Activated CD8-positive, alpha-beta T cell treated with anti-CD3 and anti-CD28 coated beads for 36 hours (primary cell): Measurements from ENCODE around the gene TRAPPC5. TPM values are rescaled to one million over a fixed set of nuclear protein-coding genes. Genes with fewer than 3 reads are reported as not detected.

Experiments
- ATAC-seq: fragments of 200-7000 bp; cut with Tn5 transposase; one replicate; pipeline ENCODE4 v1.10.0; 2021; ENCODE audit warnings: mild to moderate bottlenecking, moderate library complexity
- CTCF ChIA-PET: fragments of 350-600 bp; sonication (Branson Sonifier 250); formaldehyde crosslinking; loops from one replicate; lab custom pipeline; 2021; ENCODE audit warnings: antibody characterized with exemption; lab: Charles Lee
- POLR2A ChIA-PET: fragments of 350-600 bp; sonication (Branson Sonifier 250); formaldehyde crosslinking; loops from one replicate; lab custom pipeline; 2021; ENCODE audit warnings: antibody characterized with exemption; lab: Charles Lee
- DNase-seq: peaks from one replicate; pipeline ENCODE4 v3.0.0-alpha.2; 2020
- H3K27ac Mint-ChIP-seq: one replicate; pipeline ENCODE4 v1.8.0; 2021; ENCODE audit warnings: mild to moderate bottlenecking, mixed read lengths
- H3K27me3 Mint-ChIP-seq: one replicate; pipeline ENCODE4 v1.8.0; 2021; ENCODE audit warnings: mixed read lengths
- H3K36me3 Mint-ChIP-seq: one replicate; pipeline ENCODE4 v1.8.0; 2021; ENCODE audit warnings: low read depth, mixed read lengths
- H3K4me1 Mint-ChIP-seq: one replicate; pipeline ENCODE4 v1.8.0; 2021; ENCODE audit warnings: low read depth, mixed read lengths
- H3K4me3 Mint-ChIP-seq: one replicate; pipeline ENCODE4 v1.8.0; 2021; ENCODE audit warnings: mild to moderate bottlenecking, moderate library complexity, mixed read lengths
- H3K9me3 Mint-ChIP-seq: one replicate; pipeline ENCODE4 v1.8.0; 2021; ENCODE audit warnings: mixed read lengths
- intact Hi-C: fragments of 100-400 bp; cut with micrococcal nuclease; formaldehyde crosslinking; loops from one replicate; pipeline ENCODE4 v1.10.0; 2022
- total RNA-seq, 2 experiments: library from RNA; stranded (reverse); gene quantifications; one replicate each; pipeline ENCODE4 v1.2.3, GENCODE V29; 2021
- TF ChIP-seq, protein P1 (sequence below): fragments of 200-600 bp; IDR thresholded peaks from one replicate; pipeline ENCODE4 v1.8.0; 2022; ENCODE audit warnings: antibody characterized with exemption, mild to moderate bottlenecking

TRAPPC5 gene
- total RNA-seq, 2 experiments from 2014 or later: 85.0 to 85.9 TPM

DNA sequence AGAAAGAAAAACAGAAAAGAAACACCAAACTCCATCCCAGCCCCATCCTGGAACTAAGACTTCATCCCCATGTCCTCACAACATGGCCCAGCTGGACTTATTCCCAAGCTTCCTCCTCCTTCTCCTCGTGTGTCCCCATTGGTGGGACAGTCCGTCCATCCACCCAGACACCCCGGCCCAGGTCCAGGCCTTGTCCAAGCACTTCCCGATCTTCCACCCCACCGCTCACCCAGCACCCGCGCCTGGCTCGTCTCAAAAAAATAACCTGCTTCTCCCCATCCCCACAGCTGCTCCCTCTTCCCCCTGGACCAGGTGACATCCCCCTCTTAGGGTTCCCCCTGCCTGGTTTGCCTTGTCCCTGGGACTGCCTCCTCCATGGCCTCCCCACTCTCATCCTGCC lies 22.7 kb downstream of the TRAPPC5 start:
- CTCF ChIA-PET: interaction anchor here (1.5 kb wide), 1 partner anchor 22 kb away, joined by 6 read pairs; the partner anchor contains the start of gene TRAPPC5
- ATAC-seq (no peak), DNase-seq (no peak)
- peaks cover 53% of the 10 kb centered on the region for H3K4me1 Mint-ChIP-seq
- H3K27me3 Mint-ChIP-seq: peaks cover 2% of the 10 kb centered on the region
- H3K27ac Mint-ChIP-seq: no peak overlapping the region
- intact Hi-C loops: loop anchor here (10.0 kb wide), 1 partner anchor 71 kb away; no protein-coding TSS in a partner anchor
- no peaks in the 10 kb centered on the region for H3K9me3 Mint-ChIP-seq
- TF ChIP-seq, protein P1, sequence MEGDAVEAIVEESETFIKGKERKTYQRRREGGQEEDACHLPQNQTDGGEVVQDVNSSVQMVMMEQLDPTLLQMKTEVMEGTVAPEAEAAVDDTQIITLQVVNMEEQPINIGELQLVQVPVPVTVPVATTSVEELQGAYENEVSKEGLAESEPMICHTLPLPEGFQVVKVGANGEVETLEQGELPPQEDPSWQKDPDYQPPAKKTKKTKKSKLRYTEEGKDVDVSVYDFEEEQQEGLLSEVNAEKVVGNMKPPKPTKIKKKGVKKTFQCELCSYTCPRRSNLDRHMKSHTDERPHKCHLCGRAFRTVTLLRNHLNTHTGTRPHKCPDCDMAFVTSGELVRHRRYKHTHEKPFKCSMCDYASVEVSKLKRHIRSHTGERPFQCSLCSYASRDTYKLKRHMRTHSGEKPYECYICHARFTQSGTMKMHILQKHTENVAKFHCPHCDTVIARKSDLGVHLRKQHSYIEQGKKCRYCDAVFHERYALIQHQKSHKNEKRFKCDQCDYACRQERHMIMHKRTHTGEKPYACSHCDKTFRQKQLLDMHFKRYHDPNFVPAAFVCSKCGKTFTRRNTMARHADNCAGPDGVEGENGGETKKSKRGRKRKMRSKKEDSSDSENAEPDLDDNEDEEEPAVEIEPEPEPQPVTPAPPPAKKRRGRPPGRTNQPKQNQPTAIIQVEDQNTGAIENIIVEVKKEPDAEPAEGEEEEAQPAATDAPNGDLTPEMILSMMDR: no peak
- POLR2A ChIA-PET: no interaction called here
- H3K36me3 Mint-ChIP-seq: peaks cover 1% of the 10 kb centered on the region
- H3K4me3 Mint-ChIP-seq: no peak overlapping the region

DNA sequence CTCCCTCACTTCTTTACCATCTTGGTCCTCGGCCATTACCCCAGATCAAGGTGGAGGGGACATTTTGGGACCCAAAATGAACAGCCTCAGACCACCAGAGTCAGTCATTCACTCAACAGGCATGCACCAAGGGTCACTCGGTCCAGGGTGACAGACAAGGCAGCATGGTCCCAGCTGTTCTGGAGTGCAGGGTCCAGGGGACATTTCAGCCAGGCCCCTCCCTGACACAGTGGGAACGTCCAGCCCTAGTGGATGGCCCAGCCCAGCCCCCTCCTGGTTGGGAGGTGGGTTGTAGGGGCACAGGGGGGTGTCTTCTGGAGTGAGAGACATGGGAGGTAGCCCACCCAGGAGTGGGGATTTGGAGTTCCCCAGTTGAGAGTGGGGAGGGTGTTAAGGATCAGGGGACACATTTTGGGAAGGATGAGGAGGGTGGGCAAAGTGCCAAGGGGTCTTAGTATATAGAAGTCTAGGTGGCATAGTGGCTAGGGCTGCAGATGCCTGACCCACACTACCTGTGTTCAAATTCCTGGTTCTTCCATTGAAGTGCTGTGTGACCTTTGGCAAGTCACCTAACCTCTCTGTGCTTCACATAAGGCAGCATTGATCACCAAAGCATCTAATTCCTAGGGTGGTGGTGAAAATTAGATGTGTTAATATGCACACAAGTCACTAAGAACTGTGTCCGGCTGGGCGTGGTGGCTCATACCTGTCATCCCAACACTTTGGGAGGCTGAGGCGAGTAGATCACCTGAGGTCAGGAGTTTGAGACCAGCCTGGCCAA lies 23.8 kb downstream of the TRAPPC5 start:
- H3K4me3 Mint-ChIP-seq: no peak overlapping the region
- no peak overlapping the region for H3K27ac Mint-ChIP-seq
- intact Hi-C loops: loop anchor here (10.0 kb wide), 1 partner anchor 70 kb away; no protein-coding TSS in a partner anchor
- peaks cover 47% of the 10 kb centered on the region for H3K4me1 Mint-ChIP-seq
- no peaks in the 10 kb centered on the region for H3K9me3 Mint-ChIP-seq
- TF ChIP-seq, protein P1: no peak
- CTCF ChIA-PET: no interaction called here
- no peaks in the 10 kb centered on the region for H3K27me3 Mint-ChIP-seq
- no peak for DNase-seq
- peaks cover 1% of the 10 kb centered on the region for H3K36me3 Mint-ChIP-seq
- POLR2A ChIA-PET: interaction anchor here (1.3 kb wide), 1 partner anchor 63 kb away, joined by 3 read pairs; no protein-coding TSS in a partner anchor
- ATAC-seq: no peak

DNA sequence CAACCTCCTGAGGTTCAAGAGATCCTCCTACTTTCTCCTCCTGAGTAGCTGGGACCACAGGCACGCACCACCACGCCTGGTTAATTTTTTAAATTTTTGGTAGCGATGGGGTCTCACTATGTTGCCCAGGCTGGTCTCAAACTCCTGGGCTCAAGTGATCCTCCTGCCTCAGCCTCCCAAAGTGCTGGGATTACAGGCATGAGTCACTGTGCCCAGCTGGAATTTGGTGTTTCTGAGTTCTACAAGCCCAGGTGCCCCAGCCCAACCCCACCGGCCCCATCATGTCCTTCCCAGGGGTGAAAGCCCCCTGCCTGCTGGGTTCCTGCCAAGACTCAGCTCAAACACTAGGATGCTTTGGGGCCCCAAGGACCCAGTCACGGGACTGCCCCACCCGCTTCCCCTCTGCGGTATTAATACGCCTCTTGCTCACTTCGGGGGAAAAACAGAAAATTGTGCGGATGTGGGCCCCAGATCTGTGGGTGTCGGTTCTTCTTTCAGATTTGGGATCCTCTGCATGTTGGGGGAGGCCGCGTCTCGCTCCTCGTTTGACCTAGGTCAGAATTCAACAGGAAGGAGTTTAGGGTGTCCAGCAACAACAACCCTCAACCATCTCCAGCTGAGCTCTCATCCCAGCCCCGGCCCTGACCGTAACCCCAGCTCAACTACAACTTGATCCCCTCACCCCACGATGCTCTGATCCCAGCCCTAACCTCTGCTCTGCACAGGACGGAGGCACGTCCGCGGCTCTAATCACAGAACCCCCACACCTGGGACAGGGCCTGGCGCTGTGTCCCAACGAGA lies 25.0 kb downstream of the TRAPPC5 start:
- peak overlapping the region; percentile 87 for H3K27ac Mint-ChIP-seq
- ATAC-seq (peak; percentile 93), DNase-seq (peak; percentile 94)
- H3K36me3 Mint-ChIP-seq: peaks cover 1% of the 10 kb centered on the region
- CTCF ChIA-PET: interaction anchor here (1.8 to 2.3 kb wide), 2 partner anchors 25 to 42 kb away, joined by 3 to 15 read pairs; partner anchors contain the start of gene TRAPPC5
- H3K4me1 Mint-ChIP-seq: peaks cover 39% of the 10 kb centered on the region
- peak overlapping the region; percentile 57 for H3K4me3 Mint-ChIP-seq
- no peaks in the 10 kb centered on the region for H3K9me3 Mint-ChIP-seq
- POLR2A ChIA-PET: interaction anchor here (1.3 kb wide), 1 partner anchor 62 kb away, joined by 3 read pairs; no protein-coding TSS in a partner anchor
- TF ChIP-seq, protein P1: no peak
- H3K27me3 Mint-ChIP-seq: no peaks in the 10 kb centered on the region
- intact Hi-C loops: loop anchor here (10.0 kb wide), 1 partner anchor 69 kb away; no protein-coding TSS in a partner anchor

DNA sequence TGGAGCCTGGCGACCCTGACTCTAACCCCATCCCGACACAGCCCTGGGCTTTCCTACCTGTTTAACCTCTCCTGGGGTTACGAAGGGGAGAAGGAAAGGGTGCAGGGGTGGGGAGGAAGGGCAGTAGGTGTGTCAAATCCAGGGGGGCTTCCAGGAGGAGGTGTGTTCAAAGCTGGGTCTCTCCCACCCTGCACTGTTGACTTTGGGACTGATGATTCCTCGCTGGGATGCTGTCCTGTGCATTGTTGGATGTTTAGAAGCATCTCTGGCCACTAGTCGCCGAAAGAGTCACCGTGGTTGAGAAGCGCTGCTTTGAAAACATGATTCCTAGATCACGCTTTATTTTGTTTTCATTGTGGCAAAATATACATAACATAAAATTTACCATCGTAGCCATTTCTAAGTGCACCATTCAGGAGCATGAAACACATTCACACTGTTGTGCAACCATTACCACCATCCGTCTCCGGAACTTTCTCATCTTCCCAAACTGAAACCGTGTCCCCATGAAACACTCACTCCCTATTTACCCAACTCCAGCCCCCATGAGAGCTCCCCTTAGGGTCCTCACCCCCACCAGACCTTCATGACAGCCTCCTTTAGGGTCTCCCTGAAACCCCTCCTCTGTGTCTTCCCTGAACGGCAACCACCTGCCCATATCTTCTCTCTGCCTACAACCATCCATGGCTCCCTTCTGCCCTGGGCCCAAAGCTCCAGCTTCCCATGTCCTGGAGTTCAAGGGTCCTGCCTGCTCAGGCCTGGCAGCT lies 25.7 kb downstream of the TRAPPC5 start:
- DNase-seq (no peak), ATAC-seq (no peak)
- H3K27me3 Mint-ChIP-seq: no peaks in the 10 kb centered on the region
- H3K9me3 Mint-ChIP-seq: no peaks in the 10 kb centered on the region
- peak overlapping the region; percentile 87 for H3K27ac Mint-ChIP-seq
- intact Hi-C loops: loop anchor here (10.0 kb wide), 1 partner anchor 68 kb away; no protein-coding TSS in a partner anchor
- POLR2A ChIA-PET: interaction anchor here (1.3 kb wide), 1 partner anchor 61 kb away, joined by 3 read pairs; no protein-coding TSS in a partner anchor
- TF ChIP-seq, protein P1: no peak
- peaks cover 39% of the 10 kb centered on the region for H3K4me1 Mint-ChIP-seq
- CTCF ChIA-PET: interaction anchor here (1.8 to 2.3 kb wide), 2 partner anchors 26 to 41 kb away, joined by 3 to 15 read pairs; partner anchors contain the start of gene TRAPPC5
- H3K4me3 Mint-ChIP-seq: peak overlapping the region; percentile 57
- H3K36me3 Mint-ChIP-seq: peaks cover 1% of the 10 kb centered on the region
